ENCODE measurements around the gene BCAS3.

The BCAS3 gene

DNA sequence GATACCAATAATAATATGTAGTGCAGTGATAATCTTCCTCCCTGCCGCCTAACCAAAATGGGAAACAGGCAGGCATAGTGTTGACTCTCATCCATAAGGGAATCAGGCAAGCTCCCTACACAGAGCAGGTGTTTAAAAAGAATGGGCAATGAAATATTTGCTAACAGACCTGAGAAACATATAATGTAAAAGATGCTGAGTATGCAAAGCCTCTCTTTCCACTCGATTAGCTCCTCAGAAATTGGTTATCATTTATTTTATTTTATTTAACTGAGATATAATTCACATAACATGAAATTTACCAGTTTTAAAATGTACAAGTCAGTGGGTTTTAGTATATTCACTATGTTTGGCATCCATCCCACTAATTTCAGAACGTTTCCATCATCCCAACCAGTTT is 404.3 kb downstream of the BCAS3 start:
- 100% methylated on average over 1 of the region's 3 CpGs for WGBS (ENCODE audit: insufficient coverage)
- CTCF ChIA-PET = no interaction called here
- DNase-seq = no peak
- Histone ChIP-seq H3K4me3 (ENCODE audit: control insufficient read depth in 1 of 7, extremely low read depth in 1 of 7, insufficient read depth in 4 of 7, low read depth in 2 of 7, low read length in 6 of 7) (no peak overlapping the region), H3K9me3 (ENCODE audit: control extremely low read depth in 1 of 5, control insufficient read depth in 4 of 5, insufficient read depth in 2 of 5, low read depth in 1 of 5, low read length in 4 of 5) (no peaks in the 10 kb centered on the region), H3K4me1 (ENCODE audit: control extremely low read depth in 1 of 4, control insufficient read depth in 4 of 4, insufficient read depth in 4 of 4, low read length in 3 of 4) (no peaks in the 10 kb centered on the region), H3K27me3 (replicated peaks in 2 of 5; ENCODE audit: control insufficient read depth in 4 of 5, insufficient read depth in 5 of 5, low read length in 4 of 5) (no peaks in the 10 kb centered on the region), H3K27ac (ENCODE audit: insufficient read depth in 1 of 2, low read depth in 1 of 2, low read length in 2 of 2, poor library complexity in 1 of 2, severe bottlenecking in 2 of 2) (no peak overlapping the region), H3K36me3 (ENCODE audit: control insufficient read depth in 4 of 4, insufficient read depth in 4 of 4, low read length in 3 of 4) (peaks cover 0 to 11% (median 2%) of the 10 kb centered on the region in 4 experiments)
- POLR2A ChIA-PET = interaction anchor here (0.6 kb wide), 1 partner anchor 116 kb away, joined by 3 read pairs; no protein-coding TSS in a partner anchor

DNA sequence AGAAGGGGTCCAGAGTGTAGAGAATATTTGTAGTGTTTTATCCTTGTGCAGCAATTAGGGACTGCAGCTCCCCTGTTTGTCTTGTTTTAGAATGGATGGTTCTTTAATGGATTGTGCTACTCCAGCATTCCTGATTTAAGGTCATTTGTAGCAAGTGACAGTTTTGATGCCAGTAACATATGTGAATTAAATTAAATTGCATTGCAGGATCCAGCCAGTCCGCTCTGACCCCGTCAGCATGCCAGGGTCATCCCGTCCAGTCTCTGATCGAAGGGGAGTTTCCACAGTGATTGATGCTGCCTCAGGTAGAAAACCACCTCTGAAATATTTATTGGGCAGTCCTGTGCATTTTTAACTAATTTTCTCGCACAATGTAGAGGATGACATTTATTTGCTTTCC is 406.6 kb downstream of the BCAS3 start:
- no peaks in the 10 kb centered on the region for H3K9me3 ChIP-seq (ENCODE audit: control extremely low read depth in 1 of 5, control insufficient read depth in 4 of 5, insufficient read depth in 2 of 5, low read depth in 1 of 5, low read length in 4 of 5)
- ChIA-PET POLR2A (no interaction called here), CTCF (no interaction called here)
- H3K4me1 ChIP-seq (ENCODE audit: control extremely low read depth in 1 of 4, control insufficient read depth in 4 of 4, insufficient read depth in 4 of 4, low read length in 3 of 4) = no peaks in the 10 kb centered on the region
- WGBS (ENCODE audit: insufficient coverage) = 98% methylated on average over 4 of the region's 5 CpGs
- peaks cover 0 to 11% (median 0%) of the 10 kb centered on the region in 4 experiments for H3K36me3 ChIP-seq (ENCODE audit: control insufficient read depth in 4 of 4, insufficient read depth in 4 of 4, low read length in 3 of 4)
- no peak overlapping the region for H3K27ac ChIP-seq (ENCODE audit: insufficient read depth in 1 of 2, low read depth in 1 of 2, low read length in 2 of 2, poor library complexity in 1 of 2, severe bottlenecking in 2 of 2)
- DNase-seq = no peak
- no peak overlapping the region for H3K4me3 ChIP-seq (ENCODE audit: control insufficient read depth in 1 of 7, extremely low read depth in 1 of 7, insufficient read depth in 4 of 7, low read depth in 2 of 7, low read length in 6 of 7)
- no peaks in the 10 kb centered on the region for H3K27me3 ChIP-seq (replicated peaks in 2 of 5; ENCODE audit: control insufficient read depth in 4 of 5, insufficient read depth in 5 of 5, low read length in 4 of 5)

DNA sequence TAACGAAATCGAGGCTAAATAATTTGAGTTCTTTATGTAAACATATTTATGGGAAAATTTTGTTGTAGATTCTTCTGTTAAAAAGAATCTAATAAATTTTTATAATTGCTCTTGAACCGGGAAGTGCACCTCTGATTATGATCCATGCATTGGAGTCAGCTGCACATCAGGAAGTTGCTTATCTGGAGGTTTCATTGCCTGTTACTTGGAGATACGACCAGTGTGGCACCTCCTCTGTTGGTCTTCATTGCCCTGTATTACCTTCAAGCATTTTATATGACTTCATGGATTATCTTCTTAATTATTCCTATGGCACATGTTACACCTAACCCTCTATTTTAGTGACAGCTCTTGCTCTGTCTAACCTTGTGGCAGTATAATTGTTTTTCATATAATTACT is 409.4 kb downstream of the BCAS3 start:
- WGBS (ENCODE audit: insufficient coverage) = 89% methylated on average over 2 of the region's 4 CpGs
- no peak overlapping the region for H3K4me3 ChIP-seq (ENCODE audit: control insufficient read depth in 1 of 7, extremely low read depth in 1 of 7, insufficient read depth in 4 of 7, low read depth in 2 of 7, low read length in 6 of 7)
- no peaks in the 10 kb centered on the region for H3K27me3 ChIP-seq (replicated peaks in 2 of 5; ENCODE audit: control insufficient read depth in 4 of 5, insufficient read depth in 5 of 5, low read length in 4 of 5)
- DNase-seq = peak; percentile 9 to 44 (median 21)
- H3K27ac ChIP-seq (ENCODE audit: insufficient read depth in 1 of 2, low read depth in 1 of 2, low read length in 2 of 2, poor library complexity in 1 of 2, severe bottlenecking in 2 of 2) = no peak overlapping the region
- ChIA-PET POLR2A (no interaction called here), CTCF (interaction anchor here (1.6 kb wide), 1 partner anchor 42 kb away, joined by 3 read pairs; no protein-coding TSS in a partner anchor)
- peaks cover 0 to 10% (median 0%) of the 10 kb centered on the region in 5 experiments for H3K9me3 ChIP-seq (ENCODE audit: control extremely low read depth in 1 of 5, control insufficient read depth in 4 of 5, insufficient read depth in 2 of 5, low read depth in 1 of 5, low read length in 4 of 5)
- H3K36me3 ChIP-seq (ENCODE audit: control insufficient read depth in 4 of 4, insufficient read depth in 4 of 4, low read length in 3 of 4) = no peaks in the 10 kb centered on the region
- no peaks in the 10 kb centered on the region for H3K4me1 ChIP-seq (ENCODE audit: control extremely low read depth in 1 of 4, control insufficient read depth in 4 of 4, insufficient read depth in 4 of 4, low read length in 3 of 4)

DNA sequence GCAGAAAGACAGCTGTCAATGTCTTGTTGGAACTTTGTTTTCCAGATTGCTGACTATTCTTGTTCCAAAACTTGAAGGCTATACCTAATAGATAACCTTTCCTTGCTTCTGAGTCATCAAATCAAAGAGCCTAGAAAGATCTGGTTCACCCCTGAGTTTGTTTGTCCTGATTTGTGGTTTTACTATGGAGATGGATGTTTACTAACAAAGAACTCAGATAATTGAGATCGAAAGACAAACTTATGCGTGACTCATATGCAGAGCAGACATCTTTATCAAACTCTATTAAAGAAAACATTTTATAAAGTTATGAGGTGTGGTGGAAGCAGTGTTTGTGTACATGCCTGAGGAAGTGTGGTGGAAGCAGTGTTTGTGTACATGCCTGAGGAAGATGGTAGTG is 410.9 kb downstream of the BCAS3 start:
- POLR2A ChIA-PET = no interaction called here
- no peak overlapping the region for H3K4me3 ChIP-seq (ENCODE audit: control insufficient read depth in 1 of 7, extremely low read depth in 1 of 7, insufficient read depth in 4 of 7, low read depth in 2 of 7, low read length in 6 of 7)

DNA sequence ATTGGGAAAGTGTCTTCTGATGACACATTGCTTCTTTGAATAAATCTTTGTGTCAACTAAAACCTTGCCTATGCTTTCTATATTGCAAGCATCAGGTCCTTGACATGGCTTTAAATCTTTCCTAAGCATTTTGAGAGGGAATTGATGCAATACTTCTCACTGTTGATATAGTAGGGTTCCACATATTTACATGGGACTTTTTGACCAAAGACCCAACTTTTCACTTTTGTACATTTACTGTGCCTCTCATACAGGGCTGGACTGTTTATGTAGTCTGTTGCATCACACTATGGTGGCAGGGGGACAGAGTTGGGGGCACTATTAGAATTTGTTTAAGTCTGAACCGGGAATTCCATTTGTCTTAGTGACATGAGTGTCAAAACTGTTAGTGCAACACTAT is 413.4 kb downstream of the BCAS3 start:
- H3K9me3 ChIP-seq (ENCODE audit: control extremely low read depth in 1 of 5, control insufficient read depth in 4 of 5, insufficient read depth in 2 of 5, low read depth in 1 of 5, low read length in 4 of 5) = peaks cover 0 to 14% (median 3%) of the 10 kb centered on the region in 5 experiments
- CTCF ChIA-PET = no interaction called here
- no peak overlapping the region for H3K27ac ChIP-seq (ENCODE audit: insufficient read depth in 1 of 2, low read depth in 1 of 2, low read length in 2 of 2, poor library complexity in 1 of 2, severe bottlenecking in 2 of 2)
- no peak for DNase-seq
- POLR2A ChIA-PET = no interaction called here
- H3K36me3 ChIP-seq (ENCODE audit: control insufficient read depth in 4 of 4, insufficient read depth in 4 of 4, low read length in 3 of 4) = no peaks in the 10 kb centered on the region
- WGBS (ENCODE audit: insufficient coverage) = no CpG with 5 or more reads among the region's 1 CpG
- H3K27me3 ChIP-seq (replicated peaks in 2 of 5; ENCODE audit: control insufficient read depth in 4 of 5, insufficient read depth in 5 of 5, low read length in 4 of 5) = no peaks in the 10 kb centered on the region
- no peaks in the 10 kb centered on the region for H3K4me1 ChIP-seq (ENCODE audit: control extremely low read depth in 1 of 4, control insufficient read depth in 4 of 4, insufficient read depth in 4 of 4, low read length in 3 of 4)
- H3K4me3 ChIP-seq (ENCODE audit: control insufficient read depth in 1 of 7, extremely low read depth in 1 of 7, insufficient read depth in 4 of 7, low read depth in 2 of 7, low read length in 6 of 7) = no peak overlapping the region

More for the DNA sequence above, 410.9 kb downstream of the BCAS3 start:
- peaks cover 0 to 14% (median 3%) of the 10 kb centered on the region in 5 experiments for H3K9me3 ChIP-seq (ENCODE audit: control extremely low read depth in 1 of 5, control insufficient read depth in 4 of 5, insufficient read depth in 2 of 5, low read depth in 1 of 5, low read length in 4 of 5)
- no peaks in the 10 kb centered on the region for H3K27me3 ChIP-seq (replicated peaks in 2 of 5; ENCODE audit: control insufficient read depth in 4 of 5, insufficient read depth in 5 of 5, low read length in 4 of 5)
- no peak overlapping the region for H3K27ac ChIP-seq (ENCODE audit: insufficient read depth in 1 of 2, low read depth in 1 of 2, low read length in 2 of 2, poor library complexity in 1 of 2, severe bottlenecking in 2 of 2)
- no peaks in the 10 kb centered on the region for H3K36me3 ChIP-seq (ENCODE audit: control insufficient read depth in 4 of 4, insufficient read depth in 4 of 4, low read length in 3 of 4)
- no peaks in the 10 kb centered on the region for H3K4me1 ChIP-seq (ENCODE audit: control extremely low read depth in 1 of 4, control insufficient read depth in 4 of 4, insufficient read depth in 4 of 4, low read length in 3 of 4)
- CTCF ChIA-PET = no interaction called here
- DNase-seq = no peak
- no CpG with 5 or more reads among the region's 2 CpGs for WGBS (ENCODE audit: insufficient coverage)

DNA sequence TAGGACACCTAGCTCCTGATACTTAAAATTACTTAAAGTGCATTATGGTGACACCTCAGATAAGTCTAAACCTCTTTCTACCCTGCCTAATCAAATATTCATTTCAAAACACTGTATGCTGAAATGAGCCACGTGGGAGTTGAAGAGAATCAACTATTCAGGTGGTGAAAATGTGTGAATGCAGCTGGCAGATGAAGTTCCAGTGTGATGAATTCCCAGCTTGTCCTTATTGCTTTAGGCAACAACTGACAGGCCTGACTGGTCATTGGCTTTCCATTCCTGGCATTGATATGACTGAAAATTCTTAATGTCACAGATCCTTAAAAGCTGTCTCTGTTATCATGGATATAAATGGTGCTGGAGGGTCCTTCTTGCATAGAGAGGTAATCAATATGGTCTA is 420.1 kb downstream of the BCAS3 start:
- H3K4me3 ChIP-seq (ENCODE audit: control insufficient read depth in 1 of 7, extremely low read depth in 1 of 7, insufficient read depth in 4 of 7, low read depth in 2 of 7, low read length in 6 of 7) = no peak overlapping the region
- ChIA-PET POLR2A (no interaction called here), CTCF (no interaction called here)
- no peaks in the 10 kb centered on the region for H3K27me3 ChIP-seq (replicated peaks in 2 of 5; ENCODE audit: control insufficient read depth in 4 of 5, insufficient read depth in 5 of 5, low read length in 4 of 5)
- no peak overlapping the region for H3K27ac ChIP-seq (ENCODE audit: insufficient read depth in 1 of 2, low read depth in 1 of 2, low read length in 2 of 2, poor library complexity in 1 of 2, severe bottlenecking in 2 of 2)
- DNase-seq = no peak
- H3K36me3 ChIP-seq (ENCODE audit: control insufficient read depth in 4 of 4, insufficient read depth in 4 of 4, low read length in 3 of 4) = no peaks in the 10 kb centered on the region
- H3K4me1 ChIP-seq (ENCODE audit: control extremely low read depth in 1 of 4, control insufficient read depth in 4 of 4, insufficient read depth in 4 of 4, low read length in 3 of 4) = no peaks in the 10 kb centered on the region
- WGBS (ENCODE audit: insufficient coverage) = 86% methylated on average over 1 of the region's 1 CpG
- H3K9me3 ChIP-seq (ENCODE audit: control extremely low read depth in 1 of 5, control insufficient read depth in 4 of 5, insufficient read depth in 2 of 5, low read depth in 1 of 5, low read length in 4 of 5) = no peaks in the 10 kb centered on the region

DNA sequence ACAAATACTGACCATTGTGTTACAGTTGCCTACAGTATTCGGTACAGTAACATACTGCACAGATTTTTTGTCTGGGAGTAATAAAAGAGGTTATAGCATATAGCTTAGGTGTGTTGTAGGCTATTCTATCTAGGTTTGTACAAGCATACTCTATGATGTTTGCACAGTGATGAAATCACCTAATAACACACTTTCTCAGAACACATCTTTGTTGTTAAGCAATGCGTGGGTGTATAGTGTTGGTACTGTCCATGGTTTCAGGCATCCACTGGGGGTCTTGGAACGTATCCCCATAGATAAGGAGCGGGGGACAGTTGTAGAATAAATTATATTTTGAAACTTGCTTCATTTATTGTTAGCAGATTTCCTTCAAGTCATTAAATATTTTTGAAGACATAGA is 428.7 kb downstream of the BCAS3 start:
- ChIA-PET POLR2A (no interaction called here), CTCF (no interaction called here)
- Histone ChIP-seq H3K9me3 (ENCODE audit: control extremely low read depth in 1 of 5, control insufficient read depth in 4 of 5, insufficient read depth in 2 of 5, low read depth in 1 of 5, low read length in 4 of 5) (no peaks in the 10 kb centered on the region), H3K27me3 (replicated peaks in 2 of 5; ENCODE audit: control insufficient read depth in 4 of 5, insufficient read depth in 5 of 5, low read length in 4 of 5) (no peaks in the 10 kb centered on the region), H3K4me3 (ENCODE audit: control insufficient read depth in 1 of 7, extremely low read depth in 1 of 7, insufficient read depth in 4 of 7, low read depth in 2 of 7, low read length in 6 of 7) (no peak overlapping the region), H3K36me3 (ENCODE audit: control insufficient read depth in 4 of 4, insufficient read depth in 4 of 4, low read length in 3 of 4) (no peaks in the 10 kb centered on the region), H3K4me1 (ENCODE audit: control extremely low read depth in 1 of 4, control insufficient read depth in 4 of 4, insufficient read depth in 4 of 4, low read length in 3 of 4) (no peaks in the 10 kb centered on the region), H3K27ac (ENCODE audit: insufficient read depth in 1 of 2, low read depth in 1 of 2, low read length in 2 of 2, poor library complexity in 1 of 2, severe bottlenecking in 2 of 2) (no peak overlapping the region)
- no CpG with 5 or more reads among the region's 4 CpGs for WGBS (ENCODE audit: insufficient coverage)
- DNase-seq = no peak

All from common myeloid progenitor, CD34-positive (primary cell).